HT1080 (cell line): ENCODE data around the gene ADAM33. TPM values are rescaled to one million over a fixed set of nuclear protein-coding genes. Genes with fewer than 3 reads are reported as not detected.

Experiments used
- DNase-seq: peaks from one replicate; pipeline ENCODE4 v3.0.0-alpha.2; 2015; ENCODE audit warnings: low read depth
- total RNA-seq: library from RNA; depleted of rRNA; stranded (reverse); fragments of >200 nt; shearing (Covaris generic); gene quantifications from 2 replicates; pipeline ENCODE4 v1.2.3, GENCODE V29; 2014; rRNA removed

The ADAM33 gene
- total RNA-seq, 1 experiment from 2014 or later: not detected

DNA sequence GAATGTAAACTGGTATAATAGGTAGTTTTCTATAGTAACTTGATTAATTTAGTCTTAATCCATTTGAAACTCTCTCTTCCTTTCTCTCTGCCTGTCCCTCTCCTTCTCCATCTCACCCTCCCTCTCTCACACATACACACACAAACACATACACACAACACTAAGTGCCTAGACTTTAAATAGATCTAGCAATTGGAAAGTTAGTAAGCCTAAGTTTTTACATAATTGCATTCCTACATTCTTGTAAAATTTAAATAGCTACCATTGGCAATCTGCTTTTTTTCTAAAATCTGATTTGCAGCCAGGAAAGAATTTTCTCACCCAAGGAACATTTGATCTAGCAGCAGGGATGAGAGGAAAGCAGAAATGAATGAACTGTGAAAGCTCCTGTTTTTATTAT, 34.3 kb downstream of the ADAM33 start:
- no peak for DNase-seq

DNA sequence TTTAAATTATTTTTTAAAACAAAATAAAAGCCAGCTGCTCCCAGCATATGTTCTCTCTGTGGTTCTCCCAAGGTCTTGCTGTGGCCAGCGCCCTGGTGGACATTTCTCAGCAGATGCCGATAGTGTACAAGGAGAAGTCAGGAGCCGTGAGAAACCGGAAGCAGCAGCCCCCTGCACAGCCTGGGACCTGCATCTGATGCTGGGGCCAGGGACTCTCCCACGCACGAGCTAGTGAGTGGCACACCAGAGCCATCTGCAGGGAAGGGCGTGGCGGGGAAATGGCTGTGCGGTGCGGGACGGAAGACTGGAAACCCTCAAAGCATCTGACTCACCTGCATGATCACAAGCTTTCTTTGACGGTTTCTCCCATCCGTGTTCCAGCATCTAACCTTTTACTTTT, 35.2 kb downstream of the ADAM33 start:
- no peak for DNase-seq

DNA sequence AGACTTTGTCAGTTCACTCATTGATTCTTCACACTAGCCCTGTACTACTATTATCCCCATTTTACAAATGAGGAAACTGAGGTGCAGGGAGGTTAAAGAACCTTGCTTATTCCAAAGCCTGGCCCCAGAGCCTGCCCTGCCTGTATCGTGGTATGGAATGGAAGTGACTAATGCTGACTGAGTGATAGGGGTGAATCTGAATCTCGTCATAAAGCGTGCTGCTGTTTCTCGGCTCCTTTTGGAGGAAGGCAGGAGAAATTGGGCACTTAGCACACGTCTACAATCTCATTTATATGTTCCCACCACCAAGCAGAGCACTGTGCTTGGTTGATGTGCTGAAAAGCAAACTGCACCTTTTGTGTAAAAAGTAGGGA, 35.8 kb downstream of the ADAM33 start:
- DNase-seq: peak; percentile 50

DNA sequence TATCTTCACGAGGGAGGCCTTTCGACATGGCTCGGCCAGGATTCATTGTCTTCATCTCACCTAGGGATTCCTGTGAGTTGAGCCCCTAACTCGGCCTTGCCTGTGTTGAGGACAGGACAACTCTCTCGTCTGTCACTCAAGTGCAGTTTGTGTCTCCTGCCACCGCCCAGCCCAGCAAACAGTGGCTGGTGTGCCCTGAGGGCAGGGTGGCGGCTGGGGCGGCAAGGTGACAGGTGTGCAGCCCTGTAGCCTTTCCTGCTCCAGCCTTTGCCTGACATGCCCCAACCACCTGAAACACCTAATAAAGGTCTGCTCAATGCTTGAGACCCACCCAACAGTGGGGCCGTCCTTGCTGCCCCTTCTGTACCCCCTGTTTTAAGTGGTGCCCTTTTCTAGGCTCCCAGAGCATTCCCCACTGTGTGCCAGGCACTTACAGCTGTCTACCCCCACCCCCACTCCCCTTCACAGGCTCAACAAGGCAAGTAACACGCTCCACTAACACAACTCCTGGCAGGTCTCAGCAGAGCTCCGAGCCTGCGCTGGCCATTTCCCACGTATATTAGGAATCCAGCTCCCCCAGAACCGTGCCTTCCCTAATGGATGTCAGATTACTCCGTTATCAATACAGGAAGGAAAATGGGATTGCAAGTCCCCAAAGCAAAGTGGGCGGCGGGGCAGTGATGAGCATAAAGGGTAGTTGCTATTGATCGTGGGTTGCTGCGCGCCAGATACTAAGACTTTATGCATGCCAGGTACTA, 36.3 kb downstream of the ADAM33 start:
- DNase-seq: no peak

DNA sequence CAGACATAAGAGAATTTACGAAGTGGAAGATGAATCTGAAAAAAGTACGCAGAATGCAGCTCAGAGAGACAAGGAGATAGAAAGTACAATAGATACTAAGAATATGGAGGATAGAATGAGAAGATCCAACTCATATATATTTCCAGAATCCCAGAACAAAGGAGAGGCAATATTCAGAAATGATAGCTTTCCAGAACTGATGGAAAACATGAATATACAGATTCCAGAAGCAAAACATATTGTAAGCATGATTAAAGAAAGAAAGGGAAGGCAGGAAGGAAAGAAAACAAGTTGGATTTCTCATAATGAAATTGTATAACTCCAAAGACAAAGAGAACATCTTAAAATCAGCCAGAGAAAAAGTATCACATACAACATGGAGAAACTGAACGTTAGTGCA, 41.6 kb downstream of the ADAM33 start:
- no peak for DNase-seq

DNA sequence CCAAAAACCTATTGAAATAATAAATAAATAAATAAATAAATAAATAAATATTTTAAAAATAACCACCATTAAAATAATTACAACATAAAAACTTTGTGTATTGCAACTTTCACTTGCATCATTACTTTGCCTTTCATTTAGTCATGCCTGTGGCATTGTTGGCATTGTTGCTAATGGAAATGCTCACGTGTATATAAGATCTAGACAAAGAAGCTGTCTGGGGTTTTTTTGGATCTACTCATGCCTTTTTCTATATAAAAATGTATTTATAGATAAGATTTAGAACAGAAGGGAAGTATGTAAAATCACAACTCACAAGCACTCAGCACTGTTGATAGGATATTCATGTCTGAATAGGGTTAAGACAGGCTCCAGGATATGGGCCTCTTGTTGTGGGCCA, 46.5 kb downstream of the ADAM33 start:
- DNase-seq: no peak

DNA sequence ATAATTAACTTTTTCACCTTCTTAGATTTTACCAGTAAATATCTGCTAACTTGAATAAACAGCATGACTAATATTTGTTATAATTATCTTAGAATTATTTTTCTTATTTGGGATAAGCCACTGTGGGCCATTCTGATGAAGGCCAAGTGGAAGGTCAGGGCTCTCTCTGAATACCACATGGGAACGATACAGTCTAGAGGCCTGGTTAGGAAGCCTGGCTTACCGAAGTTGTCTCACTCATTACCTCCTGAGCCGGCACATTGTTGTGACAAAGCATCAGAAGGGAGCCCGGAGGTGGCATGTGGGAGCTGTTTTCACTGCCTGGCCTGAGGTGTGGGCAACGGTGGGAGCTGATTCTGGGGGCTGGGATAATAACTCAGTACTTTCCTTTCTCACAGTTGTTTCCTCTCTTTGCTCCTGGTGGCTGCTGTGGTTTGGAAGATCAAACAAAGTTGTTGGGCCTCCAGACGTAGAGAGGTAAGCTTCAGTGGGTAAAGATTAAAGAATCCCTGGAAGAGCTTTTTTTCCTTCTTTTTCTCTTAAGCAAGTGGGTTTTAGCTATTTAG, 47.8 kb downstream of the ADAM33 start:
- no peak for DNase-seq

DNA sequence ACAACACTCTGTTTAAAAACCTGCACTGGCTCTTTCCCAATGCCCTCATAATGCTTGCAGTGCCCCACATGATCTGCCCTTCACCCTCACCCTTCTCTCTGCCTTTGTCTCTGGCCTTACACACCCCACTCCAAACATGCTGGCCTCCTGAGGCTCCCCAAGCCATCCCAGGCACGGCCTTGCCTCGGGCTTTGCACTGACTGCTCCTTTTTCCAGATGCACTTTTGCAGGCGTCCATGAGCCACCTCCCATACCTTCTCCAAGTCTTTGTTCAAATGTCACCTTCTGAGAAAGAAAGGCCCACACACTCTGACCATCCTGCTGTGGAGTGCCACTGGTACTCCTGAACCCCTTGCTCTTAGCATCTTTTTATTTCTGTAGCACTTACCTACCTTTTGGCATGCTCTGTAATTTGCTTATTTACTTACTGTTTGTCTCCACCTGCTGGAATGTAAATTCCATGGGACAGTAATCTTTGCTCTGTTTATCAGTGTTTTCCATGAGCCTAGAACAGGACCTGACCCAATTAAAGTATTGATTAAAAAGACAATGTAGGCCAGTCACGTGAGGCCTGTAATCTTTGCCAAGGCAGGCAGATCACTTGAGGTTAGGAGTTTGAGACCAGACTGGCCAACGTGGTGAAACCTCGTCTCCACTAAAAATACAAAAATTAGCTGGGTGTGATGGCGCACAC, 49.4 kb downstream of the ADAM33 start:
- no peak for DNase-seq

DNA sequence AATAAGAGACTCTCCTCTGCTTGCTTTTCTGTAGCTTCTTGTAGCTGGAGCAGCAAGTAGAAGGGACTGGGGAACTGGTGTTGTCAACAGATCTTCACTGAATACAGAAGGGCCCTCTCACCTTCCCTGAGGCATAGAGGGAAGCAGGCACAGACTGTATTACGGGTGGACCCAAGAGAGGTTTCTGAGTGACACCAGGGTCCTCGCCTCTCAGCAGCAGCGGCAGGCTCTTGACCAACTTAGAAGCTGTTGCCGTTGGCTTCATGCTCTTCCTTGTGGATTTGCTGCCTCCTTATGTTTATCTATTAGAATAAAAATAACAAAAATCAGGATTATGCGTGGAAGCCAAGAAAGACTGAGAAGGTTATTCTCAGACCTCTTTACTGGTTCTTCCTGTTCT, 50.3 kb downstream of the ADAM33 start:
- no peak for DNase-seq

DNA sequence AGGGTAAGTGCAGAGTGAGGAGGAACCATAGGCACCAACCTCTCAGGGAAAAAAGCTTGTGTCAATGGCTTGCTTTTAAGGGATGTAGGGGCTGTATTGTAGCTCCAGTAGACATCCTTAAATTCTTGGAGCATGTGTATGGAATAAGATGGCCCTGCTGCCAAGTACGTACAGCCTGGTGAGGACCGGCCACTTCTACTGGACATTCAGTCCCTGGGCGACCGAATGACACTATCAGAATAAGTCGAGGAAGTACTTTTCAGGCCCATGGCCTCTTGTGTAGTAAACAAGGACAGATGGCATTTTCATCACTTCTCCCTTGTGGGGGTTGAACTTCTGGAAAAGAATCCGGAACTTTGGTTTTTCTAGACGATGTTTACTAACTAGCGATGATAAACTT, 51.4 kb downstream of the ADAM33 start:
- no peak for DNase-seq

DNA sequence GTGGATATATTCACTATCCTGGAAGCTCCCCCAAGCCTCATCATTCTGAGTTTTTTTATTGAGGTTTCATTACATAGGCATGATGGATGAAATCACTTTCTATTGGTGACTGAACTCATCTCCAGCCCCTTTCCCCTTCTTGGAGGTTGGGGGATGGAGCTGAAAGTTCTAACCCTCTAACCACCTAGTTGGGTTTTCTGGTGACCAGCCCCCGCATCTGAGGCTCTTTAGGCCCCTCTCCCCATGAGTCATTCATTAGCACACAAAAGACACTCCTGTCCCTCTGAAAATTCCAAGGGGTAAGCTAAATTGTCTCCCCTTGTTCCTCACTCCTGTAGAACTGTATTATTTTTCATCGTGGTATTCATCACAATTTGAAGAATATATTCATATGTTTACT, 51.9 kb downstream of the ADAM33 start:
- no peak for DNase-seq

DNA sequence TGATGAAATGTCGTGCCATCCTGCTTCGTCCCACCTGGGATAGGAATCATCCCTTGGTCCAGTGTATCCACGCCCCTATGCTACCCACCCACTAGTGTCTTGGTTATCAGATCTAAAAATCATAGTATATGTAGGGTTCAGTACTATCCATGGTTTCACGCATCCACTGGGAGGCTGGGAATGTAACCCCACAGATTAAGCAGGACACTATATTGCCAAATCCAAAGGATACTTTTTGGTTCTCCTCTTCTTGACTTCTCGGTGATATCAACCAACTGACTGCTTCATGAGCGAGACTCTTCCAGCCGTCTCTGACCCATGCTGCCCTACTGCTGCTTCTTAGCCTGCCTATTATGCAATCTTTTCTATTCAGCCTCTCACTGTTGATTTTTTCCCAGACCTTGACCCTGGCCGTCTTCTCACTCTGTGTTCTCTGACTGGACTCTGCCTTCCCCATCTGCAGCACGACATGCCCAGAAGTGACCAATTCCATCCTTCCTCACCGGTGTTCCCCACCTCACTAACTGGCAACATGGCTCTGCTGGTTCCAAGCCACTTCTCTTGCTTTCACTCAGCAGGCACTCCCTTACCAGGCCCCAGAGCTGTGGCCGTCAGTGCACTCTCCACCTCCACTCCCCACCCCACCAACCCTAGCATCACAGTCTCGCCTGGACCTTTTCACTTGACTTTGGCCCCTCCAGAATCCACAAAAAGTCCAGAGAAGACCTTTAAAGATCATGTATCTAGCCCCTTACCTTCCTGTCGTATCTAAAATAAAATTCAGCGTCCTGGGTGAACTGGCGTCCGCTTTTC, 53.1 kb downstream of the ADAM33 start:
- DNase-seq: no peak

DNA sequence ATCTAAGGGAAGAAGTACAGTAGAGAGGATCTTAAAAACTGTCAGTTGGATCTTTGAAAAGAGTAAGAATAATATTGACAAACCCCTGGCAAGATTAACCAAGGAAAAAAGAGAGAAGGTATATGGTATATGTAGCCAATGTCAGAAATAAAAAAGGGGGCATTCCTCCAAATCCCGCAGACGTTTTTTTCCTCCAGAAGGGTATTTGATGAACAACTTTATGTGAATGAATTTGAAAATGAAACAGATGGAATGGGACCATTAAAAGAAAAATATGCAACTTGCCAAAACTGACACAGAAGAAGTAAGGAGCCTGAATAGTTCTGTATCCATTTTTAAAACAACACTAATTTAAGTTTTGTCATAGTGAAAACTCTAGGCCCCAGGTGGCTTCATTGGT, 54.3 kb downstream of the ADAM33 start:
- no peak for DNase-seq

DNA sequence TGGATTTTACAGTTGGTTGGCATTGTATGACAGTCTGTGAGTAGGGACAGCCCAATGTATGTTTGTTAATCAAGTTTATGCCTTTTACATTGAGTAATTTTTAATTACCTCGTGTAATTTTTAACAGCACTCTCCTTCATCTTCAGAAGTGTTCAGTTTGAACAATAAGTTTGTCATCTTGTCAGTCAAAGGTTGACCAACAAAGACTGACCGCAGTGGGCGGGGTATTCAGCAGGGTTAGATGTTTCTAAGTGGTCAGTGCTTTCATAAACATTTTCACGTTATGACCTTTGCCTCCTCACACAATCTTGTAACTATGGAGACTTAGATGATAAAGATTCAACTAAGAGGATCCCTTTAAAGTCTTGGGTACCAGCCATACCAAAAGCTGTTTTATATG, 59.4 kb downstream of the ADAM33 start:
- no peak for DNase-seq

DNA sequence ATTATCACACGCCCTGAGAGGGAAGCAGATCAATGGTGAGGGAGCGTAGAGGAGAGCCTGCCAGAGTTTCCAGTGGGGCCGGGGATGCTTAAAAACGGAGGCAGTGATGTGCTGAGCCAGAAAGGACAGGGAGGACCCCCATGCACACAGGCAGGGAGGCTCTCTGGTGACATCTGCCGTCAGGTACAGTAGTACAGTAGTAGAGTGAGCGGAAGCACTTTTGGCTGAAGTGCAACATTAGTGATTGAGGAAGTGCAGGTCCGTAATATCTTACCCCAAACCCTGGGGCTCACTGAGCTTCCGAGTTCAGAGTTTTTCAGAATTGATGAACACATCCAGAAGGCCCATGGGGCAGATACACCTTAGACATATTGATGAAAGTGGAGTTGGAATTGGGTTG, 60.7 kb downstream of the ADAM33 start:
- no peak for DNase-seq

Other genes starting within 250 kb of the ADAM33 start
- 14.5 and 20.7 TPM in 2 replicates for gene ATRN, start 211.0 kb downstream of the ADAM33 start, total RNA-seq
- gene GFRA4, start 18.6 kb downstream of the ADAM33 start, total RNA-seq: not detected in 2 replicates
- gene SIGLEC1, start 30.6 kb upstream of the ADAM33 start, total RNA-seq: not detected in 2 replicates
- not detected in 2 replicates for gene HSPA12B, start 50.7 kb upstream of the ADAM33 start, total RNA-seq
- gene ADISSP, start 85.7 kb upstream of the ADAM33 start, total RNA-seq: 144 and 171 TPM in 2 replicates
- not detected in 2 replicates for gene SPEF1, start 99.4 kb upstream of the ADAM33 start, total RNA-seq
- gene CENPB, start 104.7 kb upstream of the ADAM33 start, total RNA-seq: 166 and 180 TPM in 2 replicates
- gene CDC25B, start 114.3 kb upstream of the ADAM33 start, total RNA-seq: 57.7 and 92.7 TPM in 2 replicates
- gene AP5S1, start 138.5 kb upstream of the ADAM33 start, total RNA-seq: 38.8 and 40.5 TPM in 2 replicates
- gene MAVS, start 164.8 kb upstream of the ADAM33 start, total RNA-seq: 16.2 and 20.1 TPM in 2 replicates
- 43.9 and 50.9 TPM in 2 replicates for gene PANK2, start 207.4 kb upstream of the ADAM33 start, total RNA-seq